K562 (cell line): ENCODE data around the gene UHRF1.

Source experiments
- ELF1 ChIP-seq: fragments of 200-800 bp; sonication (Bioruptor generic); IDR thresholded peaks from 2 replicates; pipeline ENCODE4 v1.6.1; 2016; ENCODE audit warnings: missing genetic modification characterization, missing compliant biosample characterization
- GTF2A2 ChIP-seq: IDR thresholded peaks from 2 replicates; pipeline ENCODE4 v1.6.1; 2016; ENCODE audit warnings: mild to moderate bottlenecking, missing genetic modification characterization, missing compliant biosample characterization
- MLLT1 ChIP-seq, 2 experiments: fragments of 450-650 bp; IDR thresholded peaks; 2 replicates each; pipeline ENCODE4 v1.6.1; 2016
- NKRF ChIP-seq: fragments of 450-650 bp; IDR thresholded peaks from 2 replicates; pipeline ENCODE4 v1.6.1; 2016; ENCODE audit warnings: borderline replicate concordance
- POLR2AphosphoS2 ChIP-seq: IDR thresholded peaks from 2 replicates; pipeline ENCODE4 v1.6.1; 2012; ENCODE audit warnings: low read length, improper control_type of control experiment
- PRPF4 ChIP-seq: fragments of 200-400 bp; formaldehyde crosslinking; IDR thresholded peaks from one replicate; pipeline ENCODE4 v1.6.1; 2017; ENCODE audit warnings: low read length, low read depth, mild to moderate bottlenecking; ENCODE audit not compliant: insufficient read depth, poor library complexity, severe bottlenecking
- SREBF1 ChIP-seq: fragments of 150-350 bp; IDR thresholded peaks from 2 replicates; pipeline ENCODE4 v1.6.1; 2014; ENCODE audit warnings: antibody characterized with exemption, low read depth, low read length, borderline replicate concordance
- ZNF175 ChIP-seq: fragments of 200-800 bp; sonication (Bioruptor generic); IDR thresholded peaks from 2 replicates; pipeline ENCODE4 v1.6.1; 2016; ENCODE audit warnings: low read depth, mild to moderate bottlenecking, missing genetic modification characterization, missing compliant biosample characterization

GRCh38 chr19:4971424-4971793, 62.1 kb downstream of the UHRF1 start:
- TF ChIP-seq SREBF1: no peak
- TF ChIP-seq PRPF4: no peak
- no peak for TF ChIP-seq ZNF175 (CRISPR knock-in tag)
- no peak for TF ChIP-seq MLLT1 (IDR thresholded peaks at IDR 0.05)
- no peak for TF ChIP-seq ELF1
- no peak for TF ChIP-seq POLR2AphosphoS2
- no peak for TF ChIP-seq NKRF
- no peak for TF ChIP-seq GTF2A2 (tag)
